Loucy (cell line): ENCODE data around the gene FHL1.

ENCODE experiments used
- H2AFZ ChIP-seq: fragments of 200-600 bp; sonication (generic); 2 replicates; pipeline ENCODE4 v1.6.0; 2016; ENCODE audit warnings: antibody characterized with exemption, mild to moderate bottlenecking, low read length, moderate library complexity
- H3F3A ChIP-seq: fragments of 200-600 bp; 2 replicates; pipeline ENCODE4 v1.6.0; 2016; ENCODE audit warnings: antibody characterized with exemption, low read depth, mild to moderate bottlenecking
- H3K27me3 ChIP-seq: fragments of 200-600 bp; sonication (generic); 2 replicates; pipeline ENCODE4 v1.6.1; 2014; ENCODE audit warnings: low read length, mild to moderate bottlenecking; ENCODE audit not compliant: insufficient read depth, poor library complexity, severe bottlenecking
- H3K36me3 ChIP-seq: fragments of 200-600 bp; sonication (generic); 2 replicates; pipeline ENCODE4 v1.6.1; 2016; ENCODE audit warnings: low read length; ENCODE audit not compliant: insufficient read depth
- H3K4me1 ChIP-seq: fragments of 200-600 bp; sonication (generic); 2 replicates; pipeline ENCODE4 v1.5.1; 2014; ENCODE audit warnings: low read length, mild to moderate bottlenecking; ENCODE audit not compliant: insufficient read depth, poor library complexity, severe bottlenecking
- H3K4me2 ChIP-seq: fragments of 200-600 bp; sonication (generic); 2 replicates; pipeline ENCODE4 v1.6.0; 2014; ENCODE audit warnings: antibody characterized with exemption, low read length, low read depth, mild to moderate bottlenecking; ENCODE audit not compliant: poor library complexity, severe bottlenecking
- H3K4me3 ChIP-seq: fragments of 200-600 bp; sonication (generic); 2 replicates; pipeline ENCODE4 v1.5.1; 2014; ENCODE audit warnings: low read length, mild to moderate bottlenecking, mixed read lengths; ENCODE audit not compliant: poor library complexity, severe bottlenecking
- H3K79me2 ChIP-seq: fragments of 200-600 bp; sonication (generic); 2 replicates; pipeline ENCODE4 v1.6.1; 2014; ENCODE audit warnings: low read length; ENCODE audit not compliant: insufficient read depth
- H3K9ac ChIP-seq: fragments of 200-600 bp; sonication (generic); 2 replicates; pipeline ENCODE4 v1.6.0; 2014; ENCODE audit warnings: mild to moderate bottlenecking, low read depth, low read length, moderate library complexity; ENCODE audit not compliant: poor library complexity, severe bottlenecking
- H3K9me2 ChIP-seq: fragments of 200-600 bp; sonication (generic); replicated peaks from 2 replicates; pipeline ENCODE4 v1.6.1; 2016; ENCODE audit warnings: low read depth, low read length, mixed read lengths
- H3K9me3 ChIP-seq: fragments of 200-600 bp; sonication (generic); 2 replicates; pipeline ENCODE4 v1.6.1; 2014; ENCODE audit warnings: mild to moderate bottlenecking, antibody characterized with exemption, low read length, low read depth; ENCODE audit not compliant: insufficient read depth
- H4K20me1 ChIP-seq: fragments of 200-600 bp; sonication (generic); 2 replicates; pipeline ENCODE4 v1.6.0; 2014; ENCODE audit warnings: antibody characterized with exemption, low read length, mild to moderate bottlenecking; ENCODE audit not compliant: insufficient read depth, poor library complexity, severe bottlenecking
- EZH2phosphoT487 ChIP-seq: fragments of 200-600 bp; IDR thresholded peaks from 2 replicates; pipeline ENCODE4 v1.6.1; 2018; ENCODE audit warnings: antibody characterized with exemption, mild to moderate bottlenecking, moderate library complexity, borderline replicate concordance
- TF ChIP-seq, protein P1 (sequence below): fragments of 200-600 bp; sonication (generic); conservative IDR thresholded peaks from 2 replicates; pipeline ENCODE4 v1.5.1; 2014; ENCODE audit warnings: mild to moderate bottlenecking, antibody characterized with exemption, low read length

The FHL1 gene

DNA sequence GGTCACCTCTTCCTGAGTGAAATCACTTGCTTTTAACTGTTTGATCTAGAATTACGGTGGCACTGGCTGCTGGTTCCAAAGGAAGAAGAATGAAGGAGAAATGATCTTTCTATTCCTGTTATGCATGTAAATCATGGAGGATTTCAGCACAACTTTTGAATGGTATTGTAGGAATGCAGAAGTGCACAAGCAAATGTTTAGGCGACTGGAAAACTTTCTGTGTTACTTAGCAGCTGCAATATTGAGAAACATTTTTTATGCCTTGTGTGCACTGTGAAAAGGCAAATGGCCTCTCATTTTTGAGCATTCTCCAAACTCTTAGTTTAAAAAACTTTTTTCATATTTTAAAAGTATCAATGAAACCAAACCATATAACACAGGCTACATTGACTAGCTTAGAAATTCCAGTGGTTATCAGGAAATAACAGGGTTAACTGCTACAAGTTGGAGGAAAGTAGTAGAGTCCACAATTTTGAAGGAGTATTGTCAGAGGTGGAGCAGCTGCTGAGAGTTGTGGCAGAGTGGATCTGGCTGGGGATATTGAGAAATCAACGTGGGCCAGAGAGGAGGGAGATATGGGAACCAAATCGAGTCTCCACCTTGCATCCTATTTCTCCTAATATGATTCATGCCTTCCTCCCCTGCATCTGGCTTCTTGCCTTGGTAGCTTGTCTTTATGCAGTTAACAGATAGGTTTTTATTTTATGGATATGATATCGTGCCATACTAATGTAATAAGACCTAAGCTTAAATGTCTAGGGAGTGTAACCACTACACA is 32.0 kb upstream of the FHL1 start:
- Histone ChIP-seq H3K4me1 (no peaks in the 10 kb centered on the region), H3K79me2 (no peaks in the 10 kb centered on the region), H3K4me3 (no peak overlapping the region), H3K9me3 (no peaks in the 10 kb centered on the region), H3K9ac (no peak overlapping the region), H2AFZ (no peak overlapping the region), H3F3A (no peaks in the 10 kb centered on the region), H3K36me3 (no peaks in the 10 kb centered on the region), H3K4me2 (no peak overlapping the region), H3K9me2 (no peaks in the 10 kb centered on the region), H3K27me3 (no peaks in the 10 kb centered on the region), H4K20me1 (no peaks in the 10 kb centered on the region)
- TF ChIP-seq EZH2phosphoT487, result no peak
- TF ChIP-seq, protein P1, sequence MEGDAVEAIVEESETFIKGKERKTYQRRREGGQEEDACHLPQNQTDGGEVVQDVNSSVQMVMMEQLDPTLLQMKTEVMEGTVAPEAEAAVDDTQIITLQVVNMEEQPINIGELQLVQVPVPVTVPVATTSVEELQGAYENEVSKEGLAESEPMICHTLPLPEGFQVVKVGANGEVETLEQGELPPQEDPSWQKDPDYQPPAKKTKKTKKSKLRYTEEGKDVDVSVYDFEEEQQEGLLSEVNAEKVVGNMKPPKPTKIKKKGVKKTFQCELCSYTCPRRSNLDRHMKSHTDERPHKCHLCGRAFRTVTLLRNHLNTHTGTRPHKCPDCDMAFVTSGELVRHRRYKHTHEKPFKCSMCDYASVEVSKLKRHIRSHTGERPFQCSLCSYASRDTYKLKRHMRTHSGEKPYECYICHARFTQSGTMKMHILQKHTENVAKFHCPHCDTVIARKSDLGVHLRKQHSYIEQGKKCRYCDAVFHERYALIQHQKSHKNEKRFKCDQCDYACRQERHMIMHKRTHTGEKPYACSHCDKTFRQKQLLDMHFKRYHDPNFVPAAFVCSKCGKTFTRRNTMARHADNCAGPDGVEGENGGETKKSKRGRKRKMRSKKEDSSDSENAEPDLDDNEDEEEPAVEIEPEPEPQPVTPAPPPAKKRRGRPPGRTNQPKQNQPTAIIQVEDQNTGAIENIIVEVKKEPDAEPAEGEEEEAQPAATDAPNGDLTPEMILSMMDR, result no peak

GRCh38 chrX:136115904-136116297 is 31.4 kb upstream of the FHL1 start:
- no peak overlapping the region for H3K9ac ChIP-seq
- H2AFZ ChIP-seq, result no peak overlapping the region
- H4K20me1 ChIP-seq, result no peaks in the 10 kb centered on the region
- no peaks in the 10 kb centered on the region for H3F3A ChIP-seq
- no peak overlapping the region for H3K4me2 ChIP-seq
- TF ChIP-seq EZH2phosphoT487, result no peak
- TF ChIP-seq, protein P1, result no peak
- no peaks in the 10 kb centered on the region for H3K9me3 ChIP-seq
- no peaks in the 10 kb centered on the region for H3K36me3 ChIP-seq
- H3K4me3 ChIP-seq, result no peak overlapping the region
- H3K4me1 ChIP-seq, result no peaks in the 10 kb centered on the region
- H3K9me2 ChIP-seq, result no peaks in the 10 kb centered on the region
- no peaks in the 10 kb centered on the region for H3K79me2 ChIP-seq
- no peaks in the 10 kb centered on the region for H3K27me3 ChIP-seq

- Histone ChIP-seq H2AFZ (no peak overlapping the region), H4K20me1 (no peaks in the 10 kb centered on the region), H3K4me2 (no peak overlapping the region), H3K9ac (no peak overlapping the region), H3K79me2 (no peaks in the 10 kb centered on the region), H3K36me3 (no peaks in the 10 kb centered on the region), H3K27me3 (no peaks in the 10 kb centered on the region), H3F3A (no peaks in the 10 kb centered on the region), H3K9me3 (no peaks in the 10 kb centered on the region), H3K4me3 (no peak overlapping the region), H3K4me1 (no peaks in the 10 kb centered on the region), H3K9me2 (no peaks in the 10 kb centered on the region)
- TF ChIP-seq, protein P1, result no peak
- no peak for TF ChIP-seq EZH2phosphoT487
Observed at GRCh38 chrX:136121788-136122187, 25.5 kb upstream of the FHL1 start.
